Common myeloid progenitor, CD34-positive (primary cell): Measurements from ENCODE around the gene PEX12.

Experiments used
- CTCF ChIA-PET: fragments of 350-600 bp; sonication (Branson Sonifier 250); formaldehyde crosslinking; loops from one replicate; lab custom pipeline; 2021; ENCODE audit warnings: antibody characterized with exemption; lab: Charles Lee
- POLR2A ChIA-PET: fragments of 350-600 bp; sonication (Branson Sonifier 250); formaldehyde crosslinking; loops from one replicate; lab custom pipeline; 2021; ENCODE audit warnings: antibody characterized with exemption; lab: Charles Lee
- DNase-seq, 3 donors: peaks; one replicate each; pipeline versions ENCODE4 v3.0.0 to v3.0.0-alpha.2; 2013
- H3K27ac ChIP-seq, 2 experiments: 1 replicate in 1 of 2; 2 replicates in 1 of 2; pipeline ENCODE4 v1.7.0; 2013; ENCODE audit warnings: inconsistent platforms in 2 of 2, low read length in 2 of 2, mild to moderate bottlenecking in 2 of 2, low read depth in 1 of 2, moderate library complexity in 1 of 2; ENCODE audit not compliant: severe bottlenecking in 2 of 2, insufficient read depth in 1 of 2, poor library complexity in 1 of 2
- H3K27me3 ChIP-seq, 5 experiments: replicated peaks in 2 of 5; 1 replicate in 3 of 5; 2 replicates in 2 of 5; pipeline versions ENCODE4 v1.6.1 to v1.7.0; 2013; ENCODE audit warnings: low read length in 4 of 5, mild to moderate bottlenecking in 2 of 5, moderate library complexity in 2 of 5, inconsistent platforms in 1 of 5; ENCODE audit not compliant: insufficient read depth in 5 of 5, control insufficient read depth in 4 of 5
- H3K36me3 ChIP-seq, 4 experiments: 1 replicate in 2 of 4; 2 replicates in 2 of 4; pipeline versions ENCODE4 v1.6.1 to v1.7.0; 2013; ENCODE audit warnings: low read length in 3 of 4, control low read depth in 1 of 4, mild to moderate bottlenecking in 1 of 4; ENCODE audit not compliant: control insufficient read depth in 4 of 4, insufficient read depth in 4 of 4
- H3K4me1 ChIP-seq, 4 experiments: 1 replicate in 3 of 4; 2 replicates in 1 of 4; pipeline versions ENCODE4 v1.6.1 to v1.7.1; 2013; ENCODE audit warnings: low read length in 3 of 4, mild to moderate bottlenecking in 3 of 4, control low read depth in 1 of 4, inconsistent platforms in 1 of 4, moderate library complexity in 1 of 4; ENCODE audit not compliant: control insufficient read depth in 4 of 4, insufficient read depth in 4 of 4; ENCODE audit errors: control extremely low read depth in 1 of 4
- H3K4me3 ChIP-seq, 7 experiments: 1 replicate in 4 of 7; 2 replicates in 3 of 7; pipeline versions ENCODE4 v1.5.1 to v1.7.0; 2013; ENCODE audit warnings: mild to moderate bottlenecking in 7 of 7, low read length in 6 of 7, moderate library complexity in 6 of 7, inconsistent platforms in 2 of 7, low read depth in 2 of 7, control low read depth in 1 of 7; ENCODE audit not compliant: insufficient read depth in 4 of 7, control insufficient read depth in 1 of 7; ENCODE audit errors: extremely low read depth in 1 of 7
- H3K9me3 ChIP-seq, 5 experiments: 1 replicate in 4 of 5; 2 replicates in 1 of 5; pipeline versions ENCODE4 v1.6.1 to v1.7.1; 2013; ENCODE audit warnings: low read length in 4 of 5, mild to moderate bottlenecking in 2 of 5, inconsistent platforms in 1 of 5, low read depth in 1 of 5, moderate library complexity in 1 of 5; ENCODE audit not compliant: control insufficient read depth in 4 of 5, insufficient read depth in 2 of 5; ENCODE audit errors: control extremely low read depth in 1 of 5
- WGBS: methylation state at CpG from one replicate; pipeline ENCODE4 v1.1.5; 2013; ENCODE audit not compliant: insufficient coverage; 5-methylcytosine and 5-hydroxymethylcytosine counted together

The PEX12 gene

DNA sequence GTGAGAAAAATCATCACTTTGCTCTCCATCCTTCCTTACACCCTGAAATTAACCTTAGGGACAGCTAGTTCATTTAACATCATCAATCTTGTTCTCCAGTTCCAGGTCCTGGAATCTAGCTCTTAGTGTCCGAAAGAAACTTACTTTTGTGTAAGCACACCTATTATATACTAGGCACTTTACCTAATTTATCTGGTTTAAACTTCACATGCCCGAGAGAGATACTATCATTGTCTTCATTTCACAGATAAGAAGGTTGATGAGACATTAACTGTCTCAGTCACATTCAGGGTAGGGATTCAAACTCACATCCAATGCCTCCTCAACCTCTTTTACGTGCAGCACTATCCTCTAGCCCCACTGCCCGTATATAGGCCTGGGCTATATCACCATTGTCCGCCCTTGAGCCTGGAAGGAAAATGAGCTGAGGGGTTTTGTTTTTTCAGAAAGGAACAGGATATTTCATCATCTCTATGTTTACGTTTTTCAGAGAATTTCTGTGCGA lies 8.2 kb upstream of the PEX12 start:
- POLR2A ChIA-PET: interaction anchor here (0.5 to 1.6 kb wide), 3 partner anchors 8 to 675 kb away, joined by 4 to 11 read pairs (median 5); partner anchors contain the start of gene PEX12
- 48% methylated on average over 4 of the region's 7 CpGs for WGBS
- Histone ChIP-seq H3K27me3 (no peaks in the 10 kb centered on the region), H3K27ac (peak overlapping the region; percentile 88 to 98), H3K4me3 (peak overlapping the region in 6 of 7 experiments; percentile 78 to 100 (median 89)), H3K9me3 (no peaks in the 10 kb centered on the region), H3K4me1 (peaks cover 13 to 25% (median 16%) of the 10 kb centered on the region in 4 experiments), H3K36me3 (no peaks in the 10 kb centered on the region)
- CTCF ChIA-PET: interaction anchor here (0.7 to 1.8 kb wide), 6 partner anchors 8 to 353 kb away, joined by 3 to 6 read pairs (median 4); partner anchors contain the start of gene PEX12
- no peak for DNase-seq

DNA sequence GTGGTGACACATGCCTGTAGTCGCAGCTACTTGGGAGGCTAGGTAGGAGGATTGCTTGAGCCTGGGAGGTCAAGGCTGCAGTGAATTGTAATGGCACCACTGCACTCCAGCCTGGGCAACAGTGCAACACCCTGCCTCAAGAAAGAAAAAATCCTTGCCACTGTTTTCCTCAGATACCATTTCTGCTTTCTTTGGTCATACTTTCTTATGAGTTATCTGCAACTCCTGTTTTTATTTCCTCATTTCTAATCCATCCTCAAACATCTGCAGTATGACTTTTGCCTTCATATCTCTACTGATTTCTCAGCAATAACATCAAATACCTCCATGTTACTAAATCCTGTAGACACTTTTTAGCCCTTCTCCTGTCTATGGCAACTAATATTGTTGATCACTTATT lies 5.7 kb upstream of the PEX12 start:
- POLR2A ChIA-PET: no interaction called here
- Histone ChIP-seq H3K27ac (no peak overlapping the region), H3K27me3 (no peaks in the 10 kb centered on the region), H3K36me3 (no peaks in the 10 kb centered on the region), H3K4me1 (peaks cover 15 to 24% (median 18%) of the 10 kb centered on the region in 4 experiments), H3K4me3 (no peak overlapping the region), H3K9me3 (no peaks in the 10 kb centered on the region)
- peak in 1 of 3 donors; percentile 49 for DNase-seq
- CTCF ChIA-PET: no interaction called here
- WGBS: 100% methylated on average over 1 of the region's 1 CpG

GRCh38 chr17:35578929-35579432 lies 610 bp upstream of the PEX12 start:
- 5% methylated on average over 10 of the region's 11 CpGs for WGBS
- Histone ChIP-seq H3K27me3 (no peaks in the 10 kb centered on the region), H3K27ac (peak overlapping the region; percentile 54 to 87), H3K36me3 (peaks cover 3 to 19% (median 10%) of the 10 kb centered on the region in 4 experiments), H3K4me3 (peak overlapping the region; percentile 71 to 95 (median 91)), H3K9me3 (no peaks in the 10 kb centered on the region), H3K4me1 (peaks cover 8 to 25% (median 15%) of the 10 kb centered on the region in 4 experiments)
- ChIA-PET POLR2A (interaction anchor here (1.4 to 3.0 kb wide), 4 partner anchors 7 to 19 kb away, joined by 6 to 20 read pairs (median 9); partner anchors contain the start of genes AP2B1 and SLFN14), CTCF (interaction anchor here (0.7 to 2.2 kb wide), 11 partner anchors 8 to 104 kb away, joined by 3 to 7 read pairs (median 3); partner anchors contain the start of gene AP2B1)
- peak in 1 of 3 donors; percentile 23 for DNase-seq

DNA sequence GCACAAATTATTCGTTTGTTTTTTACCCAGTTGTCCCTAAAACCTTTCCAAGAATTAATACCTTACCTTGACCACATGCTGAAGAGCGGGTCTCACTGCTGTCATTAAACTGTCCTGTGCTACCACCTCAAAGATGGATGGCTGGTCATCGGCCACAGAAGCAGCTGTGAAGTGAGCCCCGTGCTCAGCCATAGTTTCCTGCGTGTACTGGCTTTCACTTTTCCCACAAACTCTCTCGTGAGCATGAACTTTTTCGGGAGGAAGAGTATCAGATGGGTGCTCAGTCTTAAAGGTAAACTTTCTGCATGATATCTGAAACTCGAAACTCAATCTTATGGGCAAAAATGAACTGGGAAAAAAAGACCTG lies 558 bp downstream of the PEX12 start:
- no peaks in the 10 kb centered on the region for H3K9me3 ChIP-seq
- WGBS: 4% methylated on average over 6 of the region's 8 CpGs

GRCh38 chr17:35575759-35576158 lies 2.6 kb downstream of the PEX12 start:
- Histone ChIP-seq H3K27me3 (no peaks in the 10 kb centered on the region), H3K27ac (no peak overlapping the region), H3K4me3 (no peak overlapping the region), H3K36me3 (peaks cover 5 to 23% (median 10%) of the 10 kb centered on the region in 4 experiments), H3K9me3 (no peaks in the 10 kb centered on the region), H3K4me1 (peaks cover 8 to 25% (median 15%) of the 10 kb centered on the region in 4 experiments)
- 100% methylated on average over 3 of the region's 3 CpGs for WGBS
- DNase-seq: no peak
- ChIA-PET CTCF (interaction anchor here (1.0 to 1.8 kb wide), 4 partner anchors 20 to 172 kb away, joined by 3 to 5 read pairs (median 4); no protein-coding TSS in a partner anchor), POLR2A (interaction anchor here (0.6 kb wide), 1 partner anchor 315 kb away, joined by 3 read pairs; no protein-coding TSS in a partner anchor)

More for the DNA sequence above, 558 bp downstream of the PEX12 start:
- Histone ChIP-seq H3K4me3 (peak overlapping the region; percentile 71 to 95 (median 91)), H3K27me3 (no peaks in the 10 kb centered on the region), H3K36me3 (peaks cover 5 to 23% (median 10%) of the 10 kb centered on the region in 4 experiments), H3K27ac (peak overlapping the region; percentile 54 to 87), H3K4me1 (peaks cover 8 to 25% (median 15%) of the 10 kb centered on the region in 4 experiments)
- peak in 1 of 3 donors; percentile 10 for DNase-seq
- ChIA-PET POLR2A (interaction anchor here (0.6 to 3.0 kb wide), 5 partner anchors 9 to 333 kb away, joined by 3 to 20 read pairs (median 7); partner anchors contain the start of genes AP2B1 and SLFN14), CTCF (interaction anchor here (1.0 to 1.4 kb wide), 3 partner anchors 9 to 18 kb away, joined by 3 to 5 read pairs (median 5); partner anchors contain the start of gene AP2B1)

DNA sequence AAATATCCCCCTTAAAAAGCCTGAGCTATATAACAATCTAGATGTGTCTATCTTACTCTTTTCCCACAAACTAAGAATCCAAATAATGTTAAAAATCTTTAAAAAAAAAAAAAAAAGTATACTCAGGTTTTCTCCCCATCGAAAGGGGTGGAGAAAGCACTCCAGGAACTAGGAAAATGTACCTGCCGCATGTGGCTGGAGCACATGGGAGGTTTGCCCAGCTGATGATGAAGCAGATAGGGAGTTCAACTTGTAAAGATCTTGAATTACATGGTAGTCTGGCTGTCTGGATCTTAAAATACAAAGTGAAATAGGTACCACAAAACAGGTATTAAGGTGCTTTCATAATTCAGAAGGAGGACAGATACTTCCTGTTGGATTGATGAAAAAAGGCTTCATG lies 9.0 kb downstream of the PEX12 start:
- Histone ChIP-seq H3K27me3 (no peaks in the 10 kb centered on the region), H3K27ac (no peak overlapping the region), H3K4me1 (peaks cover 0 to 26% (median 23%) of the 10 kb centered on the region in 4 experiments), H3K9me3 (no peaks in the 10 kb centered on the region), H3K4me3 (peak overlapping the region in 1 of 7 experiments; percentile 87), H3K36me3 (peaks cover 0 to 5% (median 1%) of the 10 kb centered on the region in 4 experiments)
- no peak for DNase-seq
- WGBS: 95% methylated on average over 2 of the region's 2 CpGs
- POLR2A ChIA-PET: interaction anchor here (1.8 kb wide), 1 partner anchor 9 kb away, joined by 6 read pairs; the partner anchor contains the start of gene PEX12
- CTCF ChIA-PET: no interaction called here
